HK-2 (cell line): ENCODE results near the gene SPDYE3.
"Not testable (repeated sequence)": the region's sequence is repeated elsewhere in the genome, so short reads cannot be mapped to it uniquely, and the experiment has no call there.

Source experiments
- DNase-seq: peaks from one replicate; pipeline ENCODE4 v3.0.0-alpha.2; 2018; ENCODE audit not compliant: unreplicated experiment

Gene SPDYE3

GRCh38 chr7:100288258-100288657, 19.2 kb upstream of the SPDYE3 start:
- DNase-seq = not testable (repeated sequence)

- DNase-seq = not testable (repeated sequence)
Observed at GRCh38 chr7:100292162-100292561, 15.3 kb upstream of the SPDYE3 start.

DNA sequence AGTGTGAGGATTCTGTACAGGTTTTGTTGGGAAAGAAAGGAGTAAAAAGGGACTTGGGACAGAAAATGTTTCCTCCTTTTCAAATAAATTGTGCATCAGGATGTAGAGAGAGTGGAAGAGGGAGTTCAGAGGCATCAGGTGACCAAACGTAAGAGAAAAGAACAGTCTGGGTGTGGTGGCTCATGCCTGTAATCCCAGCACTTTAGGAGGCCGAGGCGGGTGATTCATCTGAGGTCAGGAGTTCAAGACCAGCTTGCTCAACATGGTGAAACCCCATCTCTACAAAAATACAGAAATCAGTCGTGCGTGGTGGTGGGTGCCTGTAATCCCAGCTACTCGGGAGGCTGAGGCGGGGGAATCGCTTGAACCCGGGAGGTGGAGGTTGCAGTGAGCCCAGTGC, 12.2 kb upstream of the SPDYE3 start:
- DNase-seq = peak; percentile 24

- DNase-seq = not testable (repeated sequence)
Observed at GRCh38 chr7:100297852-100298631, 9.5 kb upstream of the SPDYE3 start.

GRCh38 chr7:100298632-100298895, 8.9 kb upstream of the SPDYE3 start:
- DNase-seq = not testable (repeated sequence)

- DNase-seq = not testable (repeated sequence)
Observed at GRCh38 chr7:100304526-100304925, 3.0 kb upstream of the SPDYE3 start.

DNA sequence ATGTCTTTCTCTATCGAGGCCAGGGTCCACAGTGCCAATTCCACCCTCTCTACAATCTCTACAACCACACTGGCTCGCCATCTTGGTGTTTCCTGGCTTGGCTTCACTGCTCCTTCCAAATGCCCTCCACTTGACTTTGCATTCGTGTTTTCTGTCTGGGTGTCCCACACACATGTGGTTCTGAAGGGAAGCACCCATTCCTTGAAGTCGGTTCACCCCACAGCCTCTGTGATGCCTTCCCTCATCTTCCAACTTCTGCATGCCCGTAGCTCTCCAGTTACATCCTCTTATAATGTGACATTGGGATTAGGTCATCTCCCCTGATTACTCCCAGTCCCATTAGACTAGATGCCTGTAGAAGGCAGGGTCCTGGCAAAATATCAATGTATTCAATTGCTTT, 10.8 kb downstream of the SPDYE3 start:
- not testable (repeated sequence) for DNase-seq

GRCh38 chr7:100321648-100322047, 14.1 kb downstream of the SPDYE3 start:
- DNase-seq = not testable (repeated sequence)

DNA sequence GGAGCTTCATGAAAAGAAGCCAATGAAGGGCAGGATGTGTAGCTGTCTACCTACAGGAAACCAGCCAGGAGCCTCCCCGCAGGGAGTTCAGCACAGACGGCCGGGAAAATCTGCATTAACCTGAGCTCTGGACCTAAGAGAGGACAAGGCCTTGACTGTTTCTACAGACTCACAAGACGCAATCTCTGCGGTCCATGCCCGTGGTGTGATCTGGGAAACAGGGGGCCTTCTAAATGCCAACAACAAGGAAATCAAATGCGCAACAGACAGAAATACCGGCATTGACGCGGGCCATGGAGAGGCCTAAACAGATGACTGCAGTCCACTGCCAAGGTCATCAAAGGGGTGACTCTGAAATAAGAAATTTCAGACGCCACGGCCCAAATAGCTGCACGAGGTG, 16.7 kb downstream of the SPDYE3 start:
- not testable (repeated sequence) for DNase-seq

GRCh38 chr7:100325671-100326070, 18.2 kb downstream of the SPDYE3 start:
- DNase-seq = not testable (repeated sequence)

GRCh38 chr7:100326914-100327313, 19.4 kb downstream of the SPDYE3 start:
- DNase-seq = not testable (repeated sequence)

DNA sequence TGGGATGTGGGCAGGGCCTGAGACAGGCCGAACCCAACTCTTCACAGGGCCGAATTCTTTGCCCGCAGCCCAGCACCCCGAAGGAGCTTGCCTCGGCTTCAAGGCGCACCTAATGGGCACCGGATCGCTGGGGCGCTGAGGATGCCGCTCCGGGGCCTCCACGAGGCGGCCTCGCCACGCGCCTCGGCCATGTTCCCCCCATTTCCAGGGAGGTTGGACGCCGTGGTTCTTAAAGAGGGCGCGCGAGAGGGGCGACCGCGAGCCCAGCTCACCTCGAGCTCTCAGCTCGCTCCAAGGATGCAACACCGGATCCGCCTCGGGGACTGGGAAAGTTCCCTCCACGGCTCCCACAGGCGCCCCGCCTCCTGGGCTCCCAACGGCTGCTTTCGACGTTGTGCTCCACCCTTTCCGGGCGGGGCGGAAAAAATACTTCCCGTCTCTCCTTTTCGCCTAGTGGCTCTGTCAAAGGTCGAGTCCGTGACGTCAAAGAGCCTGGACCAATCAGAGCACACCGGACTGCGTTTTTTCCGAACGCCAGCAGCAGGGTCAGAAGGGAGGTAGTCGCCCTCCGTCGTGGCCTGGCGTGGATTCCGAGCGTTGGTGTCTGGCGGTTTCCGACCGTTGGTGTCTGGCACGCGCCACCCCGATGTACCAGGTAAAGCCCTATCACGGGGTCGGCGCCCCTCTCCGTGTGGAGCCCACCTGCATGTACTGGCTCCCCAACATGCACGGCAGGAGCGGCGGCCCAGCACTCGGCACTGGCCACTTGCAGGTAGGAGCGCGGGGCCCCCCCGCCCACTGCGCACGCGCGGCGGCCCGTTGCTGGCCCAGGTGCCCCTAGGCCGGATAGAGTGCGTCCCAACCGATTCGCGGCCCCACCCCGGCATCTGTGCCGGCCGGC, 28.3 kb downstream of the SPDYE3 start:
- peak; percentile 93 for DNase-seq

DNA sequence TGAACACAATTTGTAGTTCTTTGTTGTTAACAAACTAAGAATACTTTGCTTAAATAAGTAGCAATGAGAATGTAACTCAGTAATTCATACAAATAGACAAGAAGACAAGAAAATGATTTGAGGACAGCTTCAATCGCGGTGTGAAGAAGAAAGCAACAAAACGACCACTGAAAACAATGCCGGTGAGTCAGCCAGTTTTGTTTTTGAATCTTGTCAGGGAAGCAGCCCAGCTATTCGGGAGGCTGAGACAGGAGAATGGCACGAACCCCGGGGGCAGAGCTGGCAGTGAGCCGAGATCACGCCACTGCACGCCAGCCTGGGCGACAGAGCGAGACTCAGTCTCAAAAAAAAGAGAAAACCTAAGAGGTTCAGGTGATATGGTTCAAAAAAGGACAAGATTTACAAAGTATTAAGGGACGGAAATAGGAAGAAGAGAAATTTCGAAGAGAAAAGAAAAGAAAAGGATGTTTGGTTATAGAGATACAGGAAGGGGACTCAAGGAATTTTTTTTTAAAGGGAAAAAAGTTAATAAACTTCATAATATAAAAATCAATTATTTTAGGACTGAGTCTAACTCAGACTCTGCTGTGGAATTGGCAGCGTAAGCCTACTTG, 30.7 kb downstream of the SPDYE3 start:
- peak; percentile 59 for DNase-seq

DNA sequence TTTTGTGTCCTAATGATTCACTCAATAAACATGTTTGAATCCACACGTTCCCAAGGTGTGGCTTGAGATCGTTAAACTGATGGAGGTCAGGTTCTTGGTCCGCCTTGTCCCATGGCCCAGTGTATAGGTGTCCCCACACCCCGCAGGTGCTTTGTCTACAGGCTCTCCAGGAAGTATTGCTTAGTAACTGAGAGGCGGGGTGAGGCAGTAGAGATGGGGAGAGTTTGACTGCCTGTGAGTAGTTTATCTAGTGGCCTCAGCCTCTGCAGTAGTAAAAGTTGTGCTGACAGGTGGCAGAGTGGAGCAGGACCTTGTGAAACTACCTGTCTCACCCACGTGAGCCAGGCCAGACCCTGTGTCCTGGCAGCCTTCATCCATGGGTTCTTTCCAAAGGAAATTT, 33.8 kb downstream of the SPDYE3 start:
- not testable (repeated sequence) for DNase-seq

DNA sequence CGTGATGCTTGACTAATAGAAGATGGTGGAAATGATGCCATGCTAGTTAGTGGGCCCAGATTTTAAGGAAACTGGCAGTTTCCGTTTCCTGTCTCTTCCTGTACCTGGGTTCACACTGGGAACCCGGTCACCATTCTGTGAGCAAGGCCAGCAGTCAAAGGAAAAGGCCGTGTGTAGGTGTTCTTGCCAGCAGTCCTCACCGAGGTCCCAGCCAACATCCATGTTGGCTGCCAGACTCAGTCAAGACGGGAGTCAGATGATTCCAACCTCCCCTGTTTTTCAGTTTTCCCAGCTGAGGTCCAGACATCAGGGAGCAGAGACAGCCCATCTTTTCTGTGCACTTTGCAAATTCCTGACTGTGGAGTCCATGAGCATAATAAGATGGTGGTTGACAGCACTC, 35.3 kb downstream of the SPDYE3 start:
- no peak for DNase-seq

- not testable (repeated sequence) for DNase-seq
Observed at GRCh38 chr7:100344124-100344559, 36.6 kb downstream of the SPDYE3 start.

- DNase-seq = not testable (repeated sequence)
Observed at GRCh38 chr7:100344560-100345287, 37.2 kb downstream of the SPDYE3 start.

DNA sequence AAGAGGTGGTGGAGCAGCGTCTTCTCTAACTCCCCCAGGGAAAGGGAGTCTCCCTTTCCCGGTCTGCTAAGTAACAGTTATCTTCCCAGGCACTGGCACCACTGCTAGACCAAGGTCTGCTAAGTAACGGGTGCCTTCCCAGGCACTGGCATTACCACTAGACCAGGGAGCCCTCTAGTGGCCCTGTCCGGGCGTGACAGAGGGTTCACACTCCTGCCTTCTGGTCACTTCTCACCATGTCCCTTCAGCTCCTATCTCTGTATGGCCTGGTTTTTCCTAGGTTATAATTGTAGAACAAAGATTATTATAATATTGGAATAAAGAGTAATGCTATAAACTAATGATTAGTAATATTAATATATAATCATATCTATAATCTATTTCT, 37.8 kb downstream of the SPDYE3 start:
- not testable (repeated sequence) for DNase-seq

DNA sequence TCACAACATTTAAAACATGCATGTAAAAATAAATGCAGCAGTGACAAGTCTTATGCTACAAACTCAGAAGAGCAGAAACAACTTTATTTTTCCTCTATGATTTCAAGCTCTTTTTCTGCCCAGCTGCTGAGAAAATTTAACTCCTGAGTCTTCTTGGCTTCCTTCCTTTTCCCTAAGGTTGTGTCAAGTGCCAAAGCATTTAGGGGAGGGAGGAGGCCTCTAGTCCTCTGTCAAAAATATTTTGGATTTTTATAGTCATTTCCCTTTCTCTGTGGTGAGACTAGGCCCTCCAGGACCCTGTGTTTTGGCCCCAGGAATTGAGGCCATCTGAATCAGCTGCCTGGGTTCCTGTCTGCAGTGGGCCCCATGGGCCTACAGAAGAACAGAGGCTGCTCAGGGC, 39.4 kb downstream of the SPDYE3 start:
- DNase-seq = no peak

DNA sequence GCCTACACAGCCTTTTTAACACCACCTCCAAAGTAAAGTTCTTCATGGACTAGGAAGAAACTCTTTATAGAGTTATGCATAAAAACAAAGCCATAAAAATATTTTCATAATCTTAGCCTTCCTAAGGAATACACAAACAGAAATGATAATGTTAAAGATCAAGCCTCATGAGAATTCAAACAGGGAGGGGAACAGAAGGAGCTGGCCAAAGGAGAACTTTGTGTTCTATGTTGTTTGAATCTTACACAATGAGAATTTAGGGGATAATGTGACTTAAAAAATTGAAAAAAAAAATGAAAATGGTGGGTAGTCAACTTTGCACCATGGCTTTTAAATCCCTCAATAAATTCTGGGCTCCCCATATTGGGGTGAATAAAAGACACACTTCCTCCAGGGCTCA, 41.3 kb downstream of the SPDYE3 start:
- DNase-seq = no peak

DNA sequence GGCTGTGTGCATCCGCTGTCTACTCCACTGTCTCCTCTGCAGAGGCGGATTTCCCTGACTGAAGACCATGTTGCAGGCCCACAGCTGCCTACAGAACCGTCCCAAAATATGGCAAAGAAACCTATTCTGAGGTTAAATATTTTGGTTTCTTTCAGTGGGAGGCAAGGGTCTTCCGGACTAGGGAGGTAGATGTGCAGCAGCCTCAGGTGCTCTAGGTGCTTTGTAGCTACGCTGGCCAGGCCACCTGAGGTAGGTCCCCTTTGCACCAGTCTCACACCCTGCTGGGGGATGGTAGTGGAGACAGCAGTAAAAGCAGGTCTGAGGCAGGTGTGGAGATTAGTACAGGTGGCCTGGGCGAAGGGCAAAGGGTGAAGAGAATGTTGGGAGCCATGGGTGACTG, 42.3 kb downstream of the SPDYE3 start:
- no peak for DNase-seq

DNA sequence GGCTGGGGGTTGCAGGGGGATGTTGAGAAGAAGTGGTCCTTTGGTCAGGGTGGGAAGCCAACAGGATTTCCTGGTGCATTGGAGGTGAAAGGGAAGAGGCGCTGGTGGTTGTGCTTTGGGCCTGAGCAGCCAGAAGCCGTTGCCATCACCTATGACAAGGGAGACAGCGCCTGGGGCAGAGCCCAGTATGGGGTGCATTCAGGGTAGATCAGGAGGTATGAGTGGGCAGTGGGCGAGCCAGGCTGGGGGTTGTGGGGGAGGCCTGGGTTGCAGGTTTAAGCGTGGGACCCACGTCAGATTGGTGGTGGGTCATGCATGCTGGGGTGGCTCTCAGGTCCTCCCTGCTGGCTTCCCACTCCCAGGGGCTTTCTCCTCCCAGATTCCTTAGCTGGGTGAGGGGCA, 44.2 kb downstream of the SPDYE3 start:
- DNase-seq = no peak
